Caco-2 (cell line): Measurements from ENCODE around the gene TSPAN5. TPM values are rescaled to one million over a fixed set of nuclear protein-coding genes. Genes with fewer than 3 reads are reported as not detected.

Experiments used
- BruUV-seq: library from RNA; stranded (reverse); fragments of 400-500 nt; replicated peaks from 2 replicates; lab custom pipeline; 2021; lab: Mats Ljungman, UMichigan
- CTCF ChIA-PET: fragments of 300-600 bp; sonication (Branson Sonifier 250); formaldehyde crosslinking; loops from one replicate; lab custom pipeline; 2022; ENCODE audit warnings: antibody characterized with exemption; lab: Charles Lee
- POLR2A ChIA-PET: fragments of 300-600 bp; sonication (Branson Sonifier 250); formaldehyde crosslinking; loops from one replicate; lab custom pipeline; 2022; ENCODE audit warnings: antibody characterized with exemption; lab: Charles Lee
- DNase-seq, 2 experiments: peaks; one replicate each; pipeline versions ENCODE4 v3.0.0 to v3.0.0-alpha.2; 2020 to 2022
- H3K27me3 ChIP-seq: replicated peaks from 2 replicates; pipeline ENCODE4 v1.6.0; 2011; ENCODE audit warnings: low read length; ENCODE audit not compliant: control insufficient read depth, insufficient read depth
- H3K36me3 ChIP-seq: 2 replicates; pipeline ENCODE4 v1.5.1; 2011; ENCODE audit warnings: low read length; ENCODE audit not compliant: control insufficient read depth, insufficient read depth
- H3K4me1 ChIP-seq: fragments of 250-450 bp; sonication (Bioruptor Pico); 2 replicates; pipeline ENCODE4 v1.5.1; 2020; ENCODE audit warnings: mild to moderate bottlenecking
- H3K4me3 ChIP-seq: 2 replicates; pipeline ENCODE4 v1.5.1; 2011; ENCODE audit warnings: low read depth, mild to moderate bottlenecking, control low read depth, low read length
- H3K9me3 ChIP-seq: fragments of 250-450 bp; sonication (Bioruptor Pico); 2 replicates; pipeline ENCODE4 v1.5.1; 2020; ENCODE audit warnings: mild to moderate bottlenecking, moderate library complexity
- H3K27ac Mint-ChIP-seq: one replicate; pipeline ENCODE4 v1.8.0; 2022; ENCODE audit warnings: mixed read lengths; ENCODE audit not compliant: unreplicated experiment
- H3K27me3 Mint-ChIP-seq: one replicate; pipeline ENCODE4 v1.8.0; 2022; ENCODE audit warnings: mixed read lengths; ENCODE audit not compliant: insufficient read depth, unreplicated experiment
- H3K36me3 Mint-ChIP-seq: one replicate; pipeline ENCODE4 v1.8.0; 2022; ENCODE audit warnings: mild to moderate bottlenecking, mixed read lengths; ENCODE audit not compliant: insufficient read depth, unreplicated experiment
- H3K4me1 Mint-ChIP-seq: one replicate; pipeline ENCODE4 v1.8.0; 2022; ENCODE audit warnings: low read depth, mixed read lengths; ENCODE audit not compliant: unreplicated experiment
- H3K4me3 Mint-ChIP-seq: one replicate; pipeline ENCODE4 v1.8.0; 2022; ENCODE audit warnings: mild to moderate bottlenecking, moderate library complexity, mixed read lengths; ENCODE audit not compliant: unreplicated experiment
- H3K9me3 Mint-ChIP-seq: one replicate; pipeline ENCODE4 v1.8.0; 2022; ENCODE audit warnings: mixed read lengths; ENCODE audit not compliant: unreplicated experiment
- CTCF ChIP-seq, 2 experiments: fragments of 200-600 bp in 1 of 2; IDR thresholded peaks; 1 replicate in 1 of 2; 2 replicates in 1 of 2; pipeline versions ENCODE4 v1.5.1 to v1.8.0; 2011 to 2022; ENCODE audit warnings: antibody characterized with exemption in 1 of 2, control low read depth in 1 of 2, inconsistent platforms in 1 of 2, low read depth in 1 of 2, low read length in 1 of 2, mild to moderate bottlenecking in 1 of 2, moderate library complexity in 1 of 2; ENCODE audit not compliant: insufficient read depth in 1 of 2, severe bottlenecking in 1 of 2, unreplicated experiment in 1 of 2
- intact Hi-C: fragments of 100-400 bp; cut with micrococcal nuclease; formaldehyde crosslinking; loops from one replicate; pipeline ENCODE4 v1.10.0; 2022; ENCODE audit not compliant: unreplicated experiment
- total RNA-seq: library from RNA; stranded (reverse); gene quantifications from 2 replicates; pipeline ENCODE4 v1.2.3, GENCODE V29; 2022

Gene TSPAN5
- total RNA-seq, 1 experiment from 2014 or later, result 24.1 TPM

- no peak for DNase-seq
- Histone ChIP-seq H3K27me3 (no peaks in the 10 kb centered on the region), H3K36me3 (no peaks in the 10 kb centered on the region), H3K4me1 (no peaks in the 10 kb centered on the region; the same call in 1 of the 2 replicates), H3K4me3 (no peak overlapping the region), H3K9me3 (no peaks in the 10 kb centered on the region)
- POLR2A ChIA-PET, result no interaction called here
- no peak for TF ChIP-seq CTCF (IDR thresholded peaks at IDR 0.05; ENCODE audit: insufficient read depth in 1 of 2, low read depth in 1 of 2, low read length in 1 of 2, severe bottlenecking in 1 of 2, unreplicated experiment in 1 of 2)
- CTCF ChIA-PET, result no interaction called here
- H3K4me1 Mint-ChIP-seq, result peaks cover 10% of the 10 kb centered on the region
- H3K9me3 Mint-ChIP-seq, result no peaks in the 10 kb centered on the region
- no peak overlapping the region for H3K27ac Mint-ChIP-seq
- no peak overlapping the region for H3K4me3 Mint-ChIP-seq
- no peaks in the 10 kb centered on the region for H3K36me3 Mint-ChIP-seq
- H3K27me3 Mint-ChIP-seq, result no peaks in the 10 kb centered on the region
- no TSS peak for BruUV-seq
- intact Hi-C loops, result no loop called here
These were observed 43.7 kb downstream of the TSPAN5 start for GRCh38 chr4:98614662-98615061.

GRCh38 chr4:98614094-98614493, 44.3 kb downstream of the TSPAN5 start:
- peaks cover 10% of the 10 kb centered on the region for H3K4me1 Mint-ChIP-seq
- Histone ChIP-seq H3K4me1 (no peaks in the 10 kb centered on the region; the same call in 1 of the 2 replicates), H3K27me3 (no peaks in the 10 kb centered on the region), H3K36me3 (no peaks in the 10 kb centered on the region), H3K9me3 (no peaks in the 10 kb centered on the region), H3K4me3 (no peak overlapping the region)
- no peaks in the 10 kb centered on the region for H3K27me3 Mint-ChIP-seq
- intact Hi-C loops, result no loop called here
- no peak for DNase-seq
- BruUV-seq, result no TSS peak
- no peak for TF ChIP-seq CTCF (IDR thresholded peaks at IDR 0.05; ENCODE audit: insufficient read depth in 1 of 2, low read depth in 1 of 2, low read length in 1 of 2, severe bottlenecking in 1 of 2, unreplicated experiment in 1 of 2)
- no peaks in the 10 kb centered on the region for H3K36me3 Mint-ChIP-seq
- H3K4me3 Mint-ChIP-seq, result no peak overlapping the region
- ChIA-PET CTCF (no interaction called here), POLR2A (no interaction called here)
- no peak overlapping the region for H3K27ac Mint-ChIP-seq
- H3K9me3 Mint-ChIP-seq, result no peaks in the 10 kb centered on the region

- CTCF ChIA-PET, result no interaction called here
- no peaks in the 10 kb centered on the region for H3K27me3 ChIP-seq
- no peak for DNase-seq
- H3K4me3 ChIP-seq, result no peak overlapping the region
- no peaks in the 10 kb centered on the region; the same call in 1 of the 2 replicates for H3K4me1 ChIP-seq
- POLR2A ChIA-PET, result no interaction called here
- no peak for TF ChIP-seq CTCF (IDR thresholded peaks at IDR 0.05; ENCODE audit: insufficient read depth in 1 of 2, low read depth in 1 of 2, low read length in 1 of 2, severe bottlenecking in 1 of 2, unreplicated experiment in 1 of 2)
- Mint-ChIP-seq H3K4me3 (no peak overlapping the region), H3K9me3 (no peaks in the 10 kb centered on the region), H3K27ac (no peak overlapping the region), H3K4me1 (peaks cover 10% of the 10 kb centered on the region), H3K36me3 (no peaks in the 10 kb centered on the region), H3K27me3 (no peaks in the 10 kb centered on the region)
- no peaks in the 10 kb centered on the region for H3K36me3 ChIP-seq
- BruUV-seq, result no TSS peak
- intact Hi-C loops, result no loop called here
- H3K9me3 ChIP-seq, result no peaks in the 10 kb centered on the region
These were observed 44.8 kb downstream of the TSPAN5 start for GRCh38 chr4:98613453-98614075.
